Forelimb muscle (tissue), 1 donor: ENCODE results near the gene CARMIL3. TPM values are rescaled to one million over a fixed set of nuclear protein-coding genes. Genes with fewer than 3 reads are reported as not detected.
"Not testable (repeated sequence)": the region's sequence is repeated elsewhere in the genome, so short reads cannot be mapped to it uniquely, and the experiment has no call there.

Experiments used
- DNase-seq: peaks from one replicate; pipeline ENCODE4 v3.0.0-alpha.2; 2013; ENCODE audit warnings: low read depth
- polyA plus RNA-seq: library from polyadenylated mRNA; unstranded; fragments of 120-200 nt; gene quantifications from one replicate; pipeline ENCODE4 v1.2.1, GENCODE V29; 2013; ENCODE audit not compliant: insufficient read length

The CARMIL3 gene
- polyA plus RNA-seq, 1 donor, result 0.18 TPM

GRCh38 chr14:24040692-24041091, 11.1 kb upstream of the CARMIL3 start:
- DNase-seq, result no peak

GRCh38 chr14:24042746-24043145, 9.1 kb upstream of the CARMIL3 start:
- DNase-seq, result no peak

GRCh38 chr14:24049002-24049401, 2.8 kb upstream of the CARMIL3 start:
- DNase-seq, result not testable (repeated sequence)

- DNase-seq, result not testable (repeated sequence)
These were observed 1.1 kb upstream of the CARMIL3 start for GRCh38 chr14:24050753-24051152.

GRCh38 chr14:24051176-24051788, 527 bp upstream of the CARMIL3 start:
- DNase-seq, result no peak

GRCh38 chr14:24052656-24053547, 1.1 kb downstream of the CARMIL3 start:
- no peak for DNase-seq

- no peak for DNase-seq
These were observed 1.9 kb downstream of the CARMIL3 start for GRCh38 chr14:24053548-24054323.

- no peak for DNase-seq
These were observed 2.5 kb downstream of the CARMIL3 start for GRCh38 chr14:24054324-24054641.

GRCh38 chr14:24054646-24055045, 2.8 kb downstream of the CARMIL3 start:
- no peak for DNase-seq

GRCh38 chr14:24055971-24056799, 4.4 kb downstream of the CARMIL3 start:
- no peak for DNase-seq

- DNase-seq, result no peak
These were observed 5.0 kb downstream of the CARMIL3 start for GRCh38 chr14:24056800-24057184.

GRCh38 chr14:24057271-24057670, 5.5 kb downstream of the CARMIL3 start:
- no peak for DNase-seq

GRCh38 chr14:24057867-24058259, 6.1 kb downstream of the CARMIL3 start:
- DNase-seq, result no peak

GRCh38 chr14:24058260-24058950, 6.6 kb downstream of the CARMIL3 start:
- DNase-seq, result peak; percentile 58

GRCh38 chr14:24058951-24059475, 7.2 kb downstream of the CARMIL3 start:
- DNase-seq, result no peak

- no peak for DNase-seq
These were observed 8.1 kb downstream of the CARMIL3 start for GRCh38 chr14:24059841-24060388.

GRCh38 chr14:24060443-24060842, 8.6 kb downstream of the CARMIL3 start:
- DNase-seq, result no peak

- DNase-seq, result no peak
These were observed 9.4 kb downstream of the CARMIL3 start for GRCh38 chr14:24060984-24061913.

- DNase-seq, result no peak
These were observed 10.6 kb downstream of the CARMIL3 start for GRCh38 chr14:24062216-24062980.
